IPS-18a (cell line): ENCODE data around the gene PRMT1.
A peak's percentile ranks its signal among the peaks of the same experiment; 100 is the strongest.

Source experiments
- H3K27ac ChIP-seq: one replicate; pipeline ENCODE4 v1.5.1; 2013; ENCODE audit warnings: low read length
- H3K27me3 ChIP-seq: one replicate; pipeline ENCODE4 v1.6.1; 2013; ENCODE audit warnings: mild to moderate bottlenecking, low read length; ENCODE audit not compliant: control insufficient read depth, insufficient read depth
- H3K36me3 ChIP-seq: one replicate; pipeline ENCODE4 v1.6.1; 2013; ENCODE audit warnings: low read depth, low read length; ENCODE audit not compliant: control insufficient read depth
- H3K4me1 ChIP-seq: one replicate; pipeline ENCODE4 v1.6.1; 2013; ENCODE audit warnings: low read depth, low read length; ENCODE audit not compliant: control insufficient read depth
- H3K4me3 ChIP-seq: one replicate; pipeline ENCODE4 v1.5.1; 2013; ENCODE audit warnings: low read length
- H3K9ac ChIP-seq: one replicate; pipeline ENCODE4 v1.6.1; 2013; ENCODE audit warnings: mild to moderate bottlenecking, low read length, moderate library complexity
- H3K9me3 ChIP-seq: one replicate; pipeline ENCODE4 v1.6.1; 2013; ENCODE audit warnings: low read depth, low read length; ENCODE audit not compliant: control insufficient read depth

The PRMT1 gene

GRCh38 chr19:49687150-49687549 is 10.1 kb downstream of the PRMT1 start:
- no peak overlapping the region for H3K27ac ChIP-seq

GRCh38 chr19:49687566-49688316 is 10.7 kb downstream of the PRMT1 start:
- Histone ChIP-seq H3K9me3 (no peaks in the 10 kb centered on the region), H3K36me3 (peaks cover 51% of the 10 kb centered on the region), H3K4me3 (no peak overlapping the region)

More at GRCh38 chr19:49687150-49687549, 10.1 kb downstream of the PRMT1 start:
- H3K9me3 ChIP-seq = no peaks in the 10 kb centered on the region
- peaks cover 57% of the 10 kb centered on the region for H3K36me3 ChIP-seq
- H3K27me3 ChIP-seq = no peaks in the 10 kb centered on the region
- H3K4me1 ChIP-seq = no peaks in the 10 kb centered on the region
- H3K9ac ChIP-seq = no peak overlapping the region
- H3K4me3 ChIP-seq = no peak overlapping the region

GRCh38 chr19:49688531-49689132 is 11.6 kb downstream of the PRMT1 start:
- H3K9me3 ChIP-seq = no peaks in the 10 kb centered on the region
- H3K27ac ChIP-seq = no peak overlapping the region
- no peak overlapping the region for H3K9ac ChIP-seq
- H3K36me3 ChIP-seq = peaks cover 50% of the 10 kb centered on the region
- no peaks in the 10 kb centered on the region for H3K27me3 ChIP-seq
- no peak overlapping the region for H3K4me3 ChIP-seq
- H3K4me1 ChIP-seq = no peaks in the 10 kb centered on the region

More at GRCh38 chr19:49687566-49688316, 10.7 kb downstream of the PRMT1 start:
- H3K27me3 ChIP-seq = no peaks in the 10 kb centered on the region
- no peak overlapping the region for H3K27ac ChIP-seq
- no peak overlapping the region for H3K9ac ChIP-seq
- H3K4me1 ChIP-seq = no peaks in the 10 kb centered on the region

- no peaks in the 10 kb centered on the region for H3K4me1 ChIP-seq
- H3K4me3 ChIP-seq = peak within 1 kb of the TSS; percentile 79
- H3K36me3 ChIP-seq = peaks cover 43% of the 10 kb centered on the region
- peak within 1 kb of the TSS; percentile 64 for H3K9ac ChIP-seq
- H3K27ac ChIP-seq = peak within 1 kb of the TSS; percentile 48
- H3K27me3 ChIP-seq = no peaks in the 10 kb centered on the region
- no peaks in the 10 kb centered on the region for H3K9me3 ChIP-seq
Measured at GRCh38 chr19:49689133-49690078, 12.3 kb downstream of the PRMT1 start, which contains the start of gene ADM5. ADM5 (plus strand) TSS chr19:49689594; CDS start chr19:49689838, 244 bp downstream.

GRCh38 chr19:49690079-49690655 is 13.1 kb downstream of the PRMT1 start:
- Histone ChIP-seq H3K9me3 (no peaks in the 10 kb centered on the region), H3K27me3 (no peaks in the 10 kb centered on the region), H3K9ac (peak overlapping the region; percentile 64), H3K4me3 (peak overlapping the region; percentile 79), H3K36me3 (peaks cover 36% of the 10 kb centered on the region), H3K4me1 (no peaks in the 10 kb centered on the region), H3K27ac (peak overlapping the region; percentile 48)

GRCh38 chr19:49690656-49691242 is 13.7 kb downstream of the PRMT1 start, which contains the start of gene CPT1C:
CPT1C (plus strand) TSS chr19:49691116; CDS start chr19:49692253, 1,137 bp downstream.
- Histone ChIP-seq H3K9ac (peak within 1 kb of the TSS; percentile 64), H3K27me3 (no peaks in the 10 kb centered on the region), H3K4me3 (peak within 1 kb of the TSS; percentile 79), H3K4me1 (no peaks in the 10 kb centered on the region), H3K36me3 (peaks cover 30% of the 10 kb centered on the region), H3K9me3 (no peaks in the 10 kb centered on the region), H3K27ac (peak within 1 kb of the TSS; percentile 48)

GRCh38 chr19:49691243-49692146 is 14.4 kb downstream of the PRMT1 start:
- peak overlapping the region; percentile 64 for H3K9ac ChIP-seq
- H3K36me3 ChIP-seq = peaks cover 23% of the 10 kb centered on the region
- peak overlapping the region; percentile 79 for H3K4me3 ChIP-seq
- H3K9me3 ChIP-seq = no peaks in the 10 kb centered on the region
- H3K27me3 ChIP-seq = no peaks in the 10 kb centered on the region
- peak overlapping the region; percentile 46 for H3K27ac ChIP-seq
- H3K4me1 ChIP-seq = no peaks in the 10 kb centered on the region

- H3K27me3 ChIP-seq = no peaks in the 10 kb centered on the region
- no peak overlapping the region for H3K9ac ChIP-seq
- H3K4me3 ChIP-seq = peak overlapping the region; percentile 79
Measured at GRCh38 chr19:49692147-49692506, 15.1 kb downstream of the PRMT1 start.

GRCh38 chr19:49696115-49696514 is 19.0 kb downstream of the PRMT1 start:
- H3K4me3 ChIP-seq = no peak overlapping the region
- H3K9me3 ChIP-seq = no peaks in the 10 kb centered on the region
- H3K36me3 ChIP-seq = peaks cover 17% of the 10 kb centered on the region
- no peak overlapping the region for H3K27ac ChIP-seq
- no peaks in the 10 kb centered on the region for H3K4me1 ChIP-seq
- H3K9ac ChIP-seq = no peak overlapping the region
- H3K27me3 ChIP-seq = no peaks in the 10 kb centered on the region

More at GRCh38 chr19:49692147-49692506, 15.1 kb downstream of the PRMT1 start:
- Histone ChIP-seq H3K4me1 (no peaks in the 10 kb centered on the region), H3K27ac (no peak overlapping the region), H3K9me3 (no peaks in the 10 kb centered on the region), H3K36me3 (peaks cover 25% of the 10 kb centered on the region)

GRCh38 chr19:49696865-49697264 is 19.8 kb downstream of the PRMT1 start:
- Histone ChIP-seq H3K36me3 (peaks cover 17% of the 10 kb centered on the region), H3K9ac (no peak overlapping the region)

More at GRCh38 chr19:49696865-49697264, 19.8 kb downstream of the PRMT1 start:
- Histone ChIP-seq H3K9me3 (no peaks in the 10 kb centered on the region), H3K4me3 (no peak overlapping the region), H3K27me3 (no peaks in the 10 kb centered on the region), H3K27ac (no peak overlapping the region), H3K4me1 (no peaks in the 10 kb centered on the region)
